Measurements from ENCODE around the gene DOK6. TPM values are rescaled to one million over a fixed set of nuclear protein-coding genes. Genes with fewer than 3 reads are reported as not detected.

The DOK6 gene
- total RNA-seq, 1 experiment from 2014 or later: not detected

GRCh38 chr18:69380324-69380723 is 20.4 kb upstream of the DOK6 start:
- CTCF ChIA-PET: no interaction called here
- Mint-ChIP-seq H3K36me3 (ENCODE audit: insufficient read depth, unreplicated experiment) (no peaks in the 10 kb centered on the region), H3K27me3 (ENCODE audit: unreplicated experiment) (no peaks in the 10 kb centered on the region), H3K27ac (ENCODE audit: unreplicated experiment) (no peak overlapping the region), H3K9me3 (ENCODE audit: low read depth, unreplicated experiment) (peaks cover 2% of the 10 kb centered on the region), H3K4me1 (ENCODE audit: low read depth, unreplicated experiment) (no peaks in the 10 kb centered on the region), H3K4me3 (ENCODE audit: low read depth, unreplicated experiment) (no peak overlapping the region)
- no TSS peak for BruUV-seq (replicated peaks)
- DNase-seq: no peak
- intact Hi-C loops (cut with micrococcal nuclease; ENCODE audit: unreplicated experiment): no loop called here
- TF ChIP-seq CTCF (IDR thresholded peaks at IDR 0.05; ENCODE audit: unreplicated experiment): no peak

GRCh38 chr18:69383186-69383585 is 17.5 kb upstream of the DOK6 start:
- no TSS peak for BruUV-seq (replicated peaks)
- CTCF ChIA-PET: no interaction called here
- Mint-ChIP-seq H3K27ac (ENCODE audit: unreplicated experiment) (no peak overlapping the region), H3K4me3 (ENCODE audit: low read depth, unreplicated experiment) (no peak overlapping the region), H3K27me3 (ENCODE audit: unreplicated experiment) (no peaks in the 10 kb centered on the region), H3K36me3 (ENCODE audit: insufficient read depth, unreplicated experiment) (no peaks in the 10 kb centered on the region), H3K9me3 (ENCODE audit: low read depth, unreplicated experiment) (peaks cover 2% of the 10 kb centered on the region), H3K4me1 (ENCODE audit: low read depth, unreplicated experiment) (no peaks in the 10 kb centered on the region)
- TF ChIP-seq CTCF (IDR thresholded peaks at IDR 0.05; ENCODE audit: unreplicated experiment): no peak
- intact Hi-C loops (cut with micrococcal nuclease; ENCODE audit: unreplicated experiment): no loop called here
- no peak for DNase-seq

GRCh38 chr18:69387186-69387585 is 13.5 kb upstream of the DOK6 start:
- DNase-seq: no peak
- no peak overlapping the region for H3K27ac Mint-ChIP-seq (ENCODE audit: unreplicated experiment)
- intact Hi-C loops (cut with micrococcal nuclease; ENCODE audit: unreplicated experiment): no loop called here
- no peak overlapping the region for H3K4me3 Mint-ChIP-seq (ENCODE audit: low read depth, unreplicated experiment)
- no peak for TF ChIP-seq CTCF (IDR thresholded peaks at IDR 0.05; ENCODE audit: unreplicated experiment)
- H3K27me3 Mint-ChIP-seq (ENCODE audit: unreplicated experiment): no peaks in the 10 kb centered on the region
- no peaks in the 10 kb centered on the region for H3K36me3 Mint-ChIP-seq (ENCODE audit: insufficient read depth, unreplicated experiment)
- CTCF ChIA-PET: no interaction called here
- H3K4me1 Mint-ChIP-seq (ENCODE audit: low read depth, unreplicated experiment): no peaks in the 10 kb centered on the region
- H3K9me3 Mint-ChIP-seq (ENCODE audit: low read depth, unreplicated experiment): no peaks in the 10 kb centered on the region
- no TSS peak for BruUV-seq (replicated peaks)

GRCh38 chr18:69388222-69388621 is 12.5 kb upstream of the DOK6 start:
- BruUV-seq (replicated peaks): no TSS peak
- Mint-ChIP-seq H3K4me3 (ENCODE audit: low read depth, unreplicated experiment) (no peak overlapping the region), H3K4me1 (ENCODE audit: low read depth, unreplicated experiment) (no peaks in the 10 kb centered on the region), H3K27ac (ENCODE audit: unreplicated experiment) (no peak overlapping the region), H3K27me3 (ENCODE audit: unreplicated experiment) (no peaks in the 10 kb centered on the region), H3K36me3 (ENCODE audit: insufficient read depth, unreplicated experiment) (no peaks in the 10 kb centered on the region), H3K9me3 (ENCODE audit: low read depth, unreplicated experiment) (no peaks in the 10 kb centered on the region)
- CTCF ChIA-PET: no interaction called here
- intact Hi-C loops (cut with micrococcal nuclease; ENCODE audit: unreplicated experiment): no loop called here
- TF ChIP-seq CTCF (IDR thresholded peaks at IDR 0.05; ENCODE audit: unreplicated experiment): no peak
- no peak for DNase-seq

GRCh38 chr18:69397096-69397495 is 3.6 kb upstream of the DOK6 start:
- no peaks in the 10 kb centered on the region for H3K4me1 Mint-ChIP-seq (ENCODE audit: low read depth, unreplicated experiment)
- no peak for TF ChIP-seq CTCF (IDR thresholded peaks at IDR 0.05; ENCODE audit: unreplicated experiment)
- H3K4me3 Mint-ChIP-seq (ENCODE audit: low read depth, unreplicated experiment): no peak overlapping the region
- no peaks in the 10 kb centered on the region for H3K27me3 Mint-ChIP-seq (ENCODE audit: unreplicated experiment)
- intact Hi-C loops (cut with micrococcal nuclease; ENCODE audit: unreplicated experiment): no loop called here
- CTCF ChIA-PET: no interaction called here
- DNase-seq: no peak
- peaks cover 5% of the 10 kb centered on the region for H3K36me3 Mint-ChIP-seq (ENCODE audit: insufficient read depth, unreplicated experiment)
- H3K27ac Mint-ChIP-seq (ENCODE audit: unreplicated experiment): no peak overlapping the region
- H3K9me3 Mint-ChIP-seq (ENCODE audit: low read depth, unreplicated experiment): no peaks in the 10 kb centered on the region
- BruUV-seq (replicated peaks): no TSS peak

Data from Calu3 (cell line).